HG03060 (cell line): ENCODE measurements around the gene NFKBIE.

Source experiments
- ATAC-seq: cut with Tn5 transposase; IDR thresholded peaks from one replicate; pipeline ENCODE4 v1.9.1; 2021; ENCODE audit warnings: low read depth, moderate number of reproducible peaks; ENCODE audit not compliant: unreplicated experiment

NFKBIE gene

GRCh38 chr6:44275271-44275748 is 10.0 kb upstream of the NFKBIE start:
- ATAC-seq: no peak

GRCh38 chr6:44273617-44274016 is 8.3 kb upstream of the NFKBIE start:
- no peak for ATAC-seq

GRCh38 chr6:44272999-44273566 is 7.7 kb upstream of the NFKBIE start:
- ATAC-seq: no peak

GRCh38 chr6:44272529-44272928 is 7.2 kb upstream of the NFKBIE start:
- no peak for ATAC-seq

GRCh38 chr6:44271914-44272313 is 6.6 kb upstream of the NFKBIE start:
- no peak for ATAC-seq

- ATAC-seq: no peak
Observed at GRCh38 chr6:44271406-44271723, 6.0 kb upstream of the NFKBIE start.

GRCh38 chr6:44270526-44271405 is 5.4 kb upstream of the NFKBIE start:
- no peak for ATAC-seq

- ATAC-seq: no peak
Observed at GRCh38 chr6:44269921-44270525, 4.7 kb upstream of the NFKBIE start, which contains the start of gene TMEM151B. Gene TMEM151B, plus strand, starts transcription at chr6:44270450. Its CDS starts 293 bp downstream, at chr6:44270743.

GRCh38 chr6:44269178-44269920 is 4.0 kb upstream of the NFKBIE start:
- ATAC-seq: no peak

- ATAC-seq: no peak
Observed at GRCh38 chr6:44268095-44268628, 2.8 kb upstream of the NFKBIE start.

GRCh38 chr6:44267252-44267651 is 1.9 kb upstream of the NFKBIE start:
- no peak for ATAC-seq

GRCh38 chr6:44266347-44266746 is 996 bp upstream of the NFKBIE start:
- no peak for ATAC-seq

- peak; percentile 29 for ATAC-seq
Observed at GRCh38 chr6:44265722-44266233, 427 bp upstream of the NFKBIE start.

- no peak for ATAC-seq
Observed at GRCh38 chr6:44264154-44265006, 971 bp downstream of the NFKBIE start.

- ATAC-seq: no peak
Observed at GRCh38 chr6:44263354-44264100, 1.8 kb downstream of the NFKBIE start.

- ATAC-seq: no peak
Observed at GRCh38 chr6:44262467-44263353, 2.6 kb downstream of the NFKBIE start.

GRCh38 chr6:44261581-44261980 is 3.8 kb downstream of the NFKBIE start:
- no peak for ATAC-seq
